ENCODE data around the gene PAX2.

DNA sequence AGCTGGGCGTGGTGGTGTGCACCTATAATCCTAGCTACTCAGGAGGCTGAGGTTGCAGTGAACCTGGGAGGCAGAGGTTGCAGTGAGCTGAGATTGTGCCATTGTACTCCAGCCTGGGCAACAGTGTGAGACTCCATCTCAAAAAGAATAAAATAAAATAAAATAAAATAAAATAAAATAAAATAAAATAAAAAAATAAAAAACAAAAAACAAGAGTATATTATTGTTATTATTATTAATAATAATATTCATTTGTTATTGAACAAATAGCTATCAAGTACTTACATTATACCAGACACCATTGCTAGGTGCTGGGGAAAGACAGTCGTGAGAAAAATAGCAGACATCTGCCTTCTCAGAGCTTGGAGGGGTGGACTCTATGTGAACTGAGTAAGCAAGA lies 24.1 kb downstream of the PAX2 start:
- TF ChIP-seq POLR2A (IDR thresholded peaks at IDR 0.05), result no peak
- TF ChIP-seq, protein P1, sequence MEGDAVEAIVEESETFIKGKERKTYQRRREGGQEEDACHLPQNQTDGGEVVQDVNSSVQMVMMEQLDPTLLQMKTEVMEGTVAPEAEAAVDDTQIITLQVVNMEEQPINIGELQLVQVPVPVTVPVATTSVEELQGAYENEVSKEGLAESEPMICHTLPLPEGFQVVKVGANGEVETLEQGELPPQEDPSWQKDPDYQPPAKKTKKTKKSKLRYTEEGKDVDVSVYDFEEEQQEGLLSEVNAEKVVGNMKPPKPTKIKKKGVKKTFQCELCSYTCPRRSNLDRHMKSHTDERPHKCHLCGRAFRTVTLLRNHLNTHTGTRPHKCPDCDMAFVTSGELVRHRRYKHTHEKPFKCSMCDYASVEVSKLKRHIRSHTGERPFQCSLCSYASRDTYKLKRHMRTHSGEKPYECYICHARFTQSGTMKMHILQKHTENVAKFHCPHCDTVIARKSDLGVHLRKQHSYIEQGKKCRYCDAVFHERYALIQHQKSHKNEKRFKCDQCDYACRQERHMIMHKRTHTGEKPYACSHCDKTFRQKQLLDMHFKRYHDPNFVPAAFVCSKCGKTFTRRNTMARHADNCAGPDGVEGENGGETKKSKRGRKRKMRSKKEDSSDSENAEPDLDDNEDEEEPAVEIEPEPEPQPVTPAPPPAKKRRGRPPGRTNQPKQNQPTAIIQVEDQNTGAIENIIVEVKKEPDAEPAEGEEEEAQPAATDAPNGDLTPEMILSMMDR (IDR thresholded peaks at IDR 0.05), result no peak
